NCI-H2196 treated with DMSO at 0.1 percent for 48 hours (cell line): ENCODE measurements around the gene SIX3.
A peak's percentile ranks its signal among the peaks of the same experiment; 100 is the strongest.

ENCODE experiments used
- DNase-seq: peaks from one replicate; lab custom pipeline; 2025; ENCODE audit not compliant: unreplicated experiment; lab: John Stamatoyannopoulos, UW

SIX3 gene

GRCh38 chr2:44980751-44981713 lies 39.5 kb downstream of the SIX3 start:
- no peak for DNase-seq

DNA sequence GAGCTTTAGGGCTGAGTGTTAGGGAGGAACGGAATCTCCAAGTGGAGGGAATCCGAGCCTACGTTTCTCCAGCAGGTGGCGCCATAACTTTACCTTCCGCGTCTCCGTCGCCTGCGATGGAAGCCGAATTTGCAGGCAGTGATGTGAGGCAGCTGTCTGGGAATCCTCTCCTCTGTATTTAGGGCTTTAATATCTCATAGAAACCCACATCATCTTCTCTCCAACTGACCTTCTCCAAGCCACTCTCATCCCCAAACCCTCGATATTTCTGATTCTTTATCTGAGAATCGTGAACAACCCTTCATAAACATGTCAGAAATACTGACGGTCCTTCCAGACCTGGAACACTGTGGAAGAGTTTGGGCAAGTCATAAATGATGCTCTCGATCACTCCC lies 40.2 kb downstream of the SIX3 start:
- peak; percentile 66 for DNase-seq

DNA sequence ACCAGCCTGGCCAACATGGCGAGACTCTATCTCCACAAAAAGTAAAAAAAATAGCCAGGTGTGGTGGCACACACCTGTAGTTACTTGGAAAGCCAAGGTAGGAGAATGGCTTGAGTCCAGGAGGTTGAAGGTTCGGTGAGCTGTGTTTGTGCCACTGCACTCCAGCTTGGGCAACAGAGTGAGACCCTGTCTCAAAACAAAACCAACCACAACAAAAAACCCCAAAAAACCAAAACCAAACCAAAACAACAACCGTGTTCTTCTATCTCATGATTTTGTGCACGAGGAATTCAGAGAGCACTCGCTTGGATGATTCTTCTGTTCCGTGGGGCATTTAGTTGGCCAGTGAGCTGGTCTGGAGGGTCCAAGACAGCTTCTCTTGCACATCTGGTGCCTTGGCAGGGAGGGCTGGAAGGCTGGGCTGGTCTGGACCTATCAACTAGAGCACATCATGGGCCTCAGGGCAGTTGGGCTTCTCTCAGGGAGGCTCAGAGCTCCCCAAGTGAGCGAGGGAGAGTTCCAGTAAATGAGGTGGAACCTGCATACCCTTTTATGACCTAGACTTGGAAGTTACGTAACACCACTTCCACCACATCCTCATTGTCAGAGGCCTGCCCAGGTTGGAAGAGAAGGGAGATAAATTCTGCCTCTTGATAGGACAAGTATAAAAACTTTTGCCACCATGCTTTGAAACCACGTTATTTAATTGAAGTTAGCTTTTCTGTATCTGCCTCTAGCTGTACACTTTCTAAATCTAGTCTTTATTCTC lies 42.5 kb downstream of the SIX3 start:
- DNase-seq = no peak

DNA sequence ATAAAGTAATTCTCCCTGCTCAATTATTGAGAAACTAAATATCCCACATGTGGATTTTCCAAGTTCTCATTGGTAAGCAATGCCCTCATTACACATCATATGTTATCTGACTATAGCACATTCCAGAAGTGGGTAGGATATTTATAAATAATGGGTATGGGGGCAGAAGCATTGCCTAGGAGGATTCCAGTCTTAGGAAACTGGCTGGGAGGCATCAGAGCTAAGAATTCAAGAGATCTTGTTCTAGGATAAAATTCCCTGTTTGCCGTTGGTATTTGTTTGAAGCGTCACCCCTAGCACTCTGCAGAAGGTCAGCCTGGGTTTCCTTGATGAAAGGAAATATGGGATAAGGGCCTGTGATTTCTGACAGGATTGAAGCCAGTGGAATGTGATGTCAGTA lies 47.7 kb downstream of the SIX3 start:
- no peak for DNase-seq

- no peak for DNase-seq
These were observed 52.9 kb downstream of the SIX3 start for GRCh38 chr2:44994377-44994776.
